ENCODE results near the gene HTATSF1.

DNA sequence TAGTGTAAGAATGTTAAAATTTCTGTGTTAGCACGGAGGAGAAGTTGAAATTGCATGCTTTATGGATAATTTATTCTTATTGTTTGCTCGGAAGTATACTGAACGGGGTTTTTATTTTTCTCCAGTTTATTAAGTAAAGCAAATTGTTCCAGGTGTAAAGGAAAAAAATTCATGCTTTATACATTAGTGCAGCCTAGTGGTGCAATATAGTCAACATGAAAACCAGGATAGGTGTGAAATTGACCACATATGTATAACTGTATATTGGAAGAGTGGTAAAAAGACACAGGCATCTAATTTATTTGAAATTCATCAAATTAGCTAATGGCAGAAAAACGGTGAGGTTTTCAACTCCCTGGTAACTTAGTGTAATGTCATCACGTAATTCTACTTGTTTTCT, 8.7 kb upstream of the HTATSF1 start:
- TF ChIP-seq, protein P1, sequence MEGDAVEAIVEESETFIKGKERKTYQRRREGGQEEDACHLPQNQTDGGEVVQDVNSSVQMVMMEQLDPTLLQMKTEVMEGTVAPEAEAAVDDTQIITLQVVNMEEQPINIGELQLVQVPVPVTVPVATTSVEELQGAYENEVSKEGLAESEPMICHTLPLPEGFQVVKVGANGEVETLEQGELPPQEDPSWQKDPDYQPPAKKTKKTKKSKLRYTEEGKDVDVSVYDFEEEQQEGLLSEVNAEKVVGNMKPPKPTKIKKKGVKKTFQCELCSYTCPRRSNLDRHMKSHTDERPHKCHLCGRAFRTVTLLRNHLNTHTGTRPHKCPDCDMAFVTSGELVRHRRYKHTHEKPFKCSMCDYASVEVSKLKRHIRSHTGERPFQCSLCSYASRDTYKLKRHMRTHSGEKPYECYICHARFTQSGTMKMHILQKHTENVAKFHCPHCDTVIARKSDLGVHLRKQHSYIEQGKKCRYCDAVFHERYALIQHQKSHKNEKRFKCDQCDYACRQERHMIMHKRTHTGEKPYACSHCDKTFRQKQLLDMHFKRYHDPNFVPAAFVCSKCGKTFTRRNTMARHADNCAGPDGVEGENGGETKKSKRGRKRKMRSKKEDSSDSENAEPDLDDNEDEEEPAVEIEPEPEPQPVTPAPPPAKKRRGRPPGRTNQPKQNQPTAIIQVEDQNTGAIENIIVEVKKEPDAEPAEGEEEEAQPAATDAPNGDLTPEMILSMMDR (conservative IDR thresholded peaks at IDR 0.05): peak; percentile 15; the same call in 1 of the 2 replicates
- TF ChIP-seq ZFX (IDR thresholded peaks at IDR 0.05): no peak
